PC-3 (cell line): ENCODE results near the gene ZFPL1.

ENCODE experiments used
- EZH2 ChIP-seq: fragments of 300-600 bp; sonication (generic); IDR thresholded peaks from one replicate; pipeline ENCODE4 v1.6.1; 2017; ENCODE audit warnings: antibody characterized with exemption, mild to moderate bottlenecking, low read length; ENCODE audit not compliant: unreplicated experiment
- TF ChIP-seq, protein P1 (sequence below): fragments of 300-600 bp; sonication (generic); conservative IDR thresholded peaks from 2 replicates; pipeline ENCODE4 v1.5.1; 2017; ENCODE audit warnings: antibody characterized with exemption, low read depth, mild to moderate bottlenecking, low read length

DNA sequence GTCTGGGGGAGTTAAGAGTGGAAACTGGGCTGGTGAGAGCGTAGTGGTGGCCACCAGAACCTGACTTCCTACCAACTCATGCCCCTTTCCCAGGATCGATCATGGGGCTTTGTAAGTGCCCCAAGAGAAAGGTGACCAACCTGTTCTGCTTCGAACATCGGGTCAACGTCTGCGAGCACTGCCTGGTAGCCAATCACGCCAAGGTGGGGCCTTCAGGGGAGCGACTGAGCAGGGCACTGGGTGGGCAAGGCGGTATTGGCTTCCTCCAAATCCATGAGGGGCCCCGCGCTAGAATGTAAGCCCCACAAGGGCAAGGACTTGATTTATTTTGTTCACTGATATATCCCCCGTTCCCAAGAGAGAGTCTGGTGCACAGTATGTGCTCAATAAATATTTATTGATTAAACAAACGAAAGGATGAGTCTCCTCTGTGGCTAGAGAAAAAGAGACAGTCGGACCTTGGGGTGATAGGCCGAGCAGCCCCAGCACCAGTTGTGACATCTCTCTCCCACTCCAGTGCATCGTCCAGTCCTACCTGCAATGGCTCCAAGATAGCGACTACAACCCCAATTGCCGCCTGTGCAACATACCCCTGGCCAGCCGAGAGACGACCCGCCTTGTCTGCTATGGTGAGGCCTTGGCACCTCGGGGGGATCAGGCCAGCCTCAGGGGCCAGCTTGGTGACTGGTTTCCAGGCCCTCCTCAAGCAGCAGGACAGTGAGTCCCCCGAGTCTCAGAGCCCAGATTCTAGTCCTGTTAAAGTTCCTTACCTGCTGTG lies 765 bp downstream of the ZFPL1 start:
- TF ChIP-seq, protein P1, sequence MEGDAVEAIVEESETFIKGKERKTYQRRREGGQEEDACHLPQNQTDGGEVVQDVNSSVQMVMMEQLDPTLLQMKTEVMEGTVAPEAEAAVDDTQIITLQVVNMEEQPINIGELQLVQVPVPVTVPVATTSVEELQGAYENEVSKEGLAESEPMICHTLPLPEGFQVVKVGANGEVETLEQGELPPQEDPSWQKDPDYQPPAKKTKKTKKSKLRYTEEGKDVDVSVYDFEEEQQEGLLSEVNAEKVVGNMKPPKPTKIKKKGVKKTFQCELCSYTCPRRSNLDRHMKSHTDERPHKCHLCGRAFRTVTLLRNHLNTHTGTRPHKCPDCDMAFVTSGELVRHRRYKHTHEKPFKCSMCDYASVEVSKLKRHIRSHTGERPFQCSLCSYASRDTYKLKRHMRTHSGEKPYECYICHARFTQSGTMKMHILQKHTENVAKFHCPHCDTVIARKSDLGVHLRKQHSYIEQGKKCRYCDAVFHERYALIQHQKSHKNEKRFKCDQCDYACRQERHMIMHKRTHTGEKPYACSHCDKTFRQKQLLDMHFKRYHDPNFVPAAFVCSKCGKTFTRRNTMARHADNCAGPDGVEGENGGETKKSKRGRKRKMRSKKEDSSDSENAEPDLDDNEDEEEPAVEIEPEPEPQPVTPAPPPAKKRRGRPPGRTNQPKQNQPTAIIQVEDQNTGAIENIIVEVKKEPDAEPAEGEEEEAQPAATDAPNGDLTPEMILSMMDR: no peak
- no peak for TF ChIP-seq EZH2
